Progenitor cell of endocrine pancreas (in vitro differentiated cells): ENCODE data around the gene KCNN4. TPM values are rescaled to one million over a fixed set of nuclear protein-coding genes. Genes with fewer than 3 reads are reported as not detected.

ENCODE experiments used
- DNase-seq: peaks from one replicate; pipeline ENCODE4 v3.0.0; 2021; ENCODE audit warnings: low spot score; ENCODE audit not compliant: unreplicated experiment
- H3K27ac Mint-ChIP-seq: 2 replicates; pipeline ENCODE4 v1.8.0; 2021; ENCODE audit warnings: mild to moderate bottlenecking, moderate library complexity, mixed read lengths
- H3K27me3 Mint-ChIP-seq: 2 replicates; pipeline ENCODE4 v1.8.0; 2021; ENCODE audit warnings: mixed read lengths
- H3K36me3 Mint-ChIP-seq: 2 replicates; pipeline ENCODE4 v1.8.0; 2022; ENCODE audit warnings: mixed read lengths; ENCODE audit not compliant: insufficient read depth
- H3K4me1 Mint-ChIP-seq: 2 replicates; pipeline ENCODE4 v1.8.0; 2021; ENCODE audit warnings: low read depth, mixed read lengths
- H3K4me3 Mint-ChIP-seq: 2 replicates; pipeline ENCODE4 v1.8.0; 2021; ENCODE audit warnings: low read depth, mild to moderate bottlenecking, moderate library complexity, mixed read lengths
- H3K9me3 Mint-ChIP-seq: 2 replicates; pipeline ENCODE4 v1.8.0; 2021; ENCODE audit warnings: low read depth, mixed read lengths
- CTCF ChIP-seq: fragments of 200-600 bp; sonication (generic); IDR thresholded peaks from one replicate; pipeline ENCODE4 v1.5.0; 2021; ENCODE audit warnings: antibody characterized with exemption, mild to moderate bottlenecking; ENCODE audit not compliant: unreplicated experiment
- total RNA-seq: library from RNA; stranded (reverse); gene quantifications from 2 replicates; pipeline ENCODE4 v1.2.1, GENCODE V29; 2021

KCNN4 gene
- total RNA-seq, 1 donor from 2014 or later, result 0.34 TPM

DNA sequence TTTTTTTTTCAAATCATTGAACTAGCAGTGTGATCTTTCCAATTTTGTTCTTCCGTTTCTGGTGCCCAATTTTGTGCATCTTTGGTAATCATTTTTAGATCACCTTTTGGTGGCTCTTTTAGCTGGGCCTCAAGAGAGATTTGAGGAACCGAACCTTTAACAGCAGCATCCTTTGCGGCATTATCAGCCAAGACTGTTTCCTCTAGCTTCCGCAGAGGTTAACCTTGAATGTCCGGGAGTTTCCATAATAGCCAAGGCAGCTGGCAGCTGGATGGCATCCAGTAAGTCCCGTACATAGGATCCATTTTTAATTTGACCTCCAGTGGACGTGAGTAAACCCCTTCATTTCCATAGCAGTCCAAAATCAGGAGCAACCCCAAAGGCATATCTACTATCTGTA, 55.3 kb downstream of the KCNN4 start:
- H3K4me3 Mint-ChIP-seq, result no peak overlapping the region
- no peaks in the 10 kb centered on the region for H3K9me3 Mint-ChIP-seq
- DNase-seq, result no peak
- no peak for TF ChIP-seq CTCF
- no peak overlapping the region for H3K27ac Mint-ChIP-seq
- no peaks in the 10 kb centered on the region for H3K27me3 Mint-ChIP-seq
- H3K36me3 Mint-ChIP-seq, result peaks cover 9% of the 10 kb centered on the region
- no peaks in the 10 kb centered on the region for H3K4me1 Mint-ChIP-seq

DNA sequence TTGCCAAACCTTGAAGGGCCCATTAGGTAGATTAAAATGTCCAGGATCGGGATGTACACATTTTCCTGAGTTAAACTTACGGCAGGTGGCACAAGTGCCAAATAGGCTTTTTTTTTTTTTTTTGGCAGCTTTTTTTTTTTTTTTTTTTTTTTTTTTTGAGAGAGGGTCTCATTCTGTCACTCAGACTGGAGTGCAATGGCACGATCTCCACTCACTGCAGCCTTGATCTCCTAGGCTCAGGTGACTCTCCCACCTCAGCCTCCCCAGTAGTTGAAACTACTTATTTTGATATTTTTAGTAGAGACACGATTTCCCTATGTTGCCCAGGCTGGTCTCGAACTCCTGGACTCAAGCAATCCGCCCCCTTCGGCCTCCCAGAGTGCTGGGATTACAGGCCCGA, 55.9 kb downstream of the KCNN4 start:
- TF ChIP-seq CTCF, result no peak
- Mint-ChIP-seq H3K4me1 (no peaks in the 10 kb centered on the region), H3K27ac (no peak overlapping the region), H3K27me3 (no peaks in the 10 kb centered on the region), H3K36me3 (peaks cover 6% of the 10 kb centered on the region), H3K9me3 (no peaks in the 10 kb centered on the region), H3K4me3 (no peak overlapping the region)
- DNase-seq, result no peak

DNA sequence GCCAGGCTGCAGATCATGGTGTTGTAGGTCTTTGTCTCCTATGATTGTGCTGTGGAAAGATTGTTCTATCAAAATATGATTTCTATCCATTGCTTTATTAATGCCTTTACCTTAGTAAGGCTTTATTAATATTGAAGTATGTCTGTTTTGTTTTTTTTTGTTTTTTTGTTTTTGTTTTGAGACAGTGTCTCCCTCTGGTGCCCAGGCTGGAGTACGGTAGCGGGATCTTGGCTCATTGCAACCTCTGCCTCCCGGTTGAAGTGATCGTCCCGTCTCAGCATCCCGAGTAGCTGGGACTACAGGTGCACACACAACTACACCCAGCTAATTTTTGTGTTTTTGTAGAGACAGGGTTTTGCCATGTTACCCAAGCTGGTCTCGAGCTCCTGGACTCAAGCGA, 57.2 kb downstream of the KCNN4 start:
- Mint-ChIP-seq H3K36me3 (peaks cover 5% of the 10 kb centered on the region), H3K4me1 (no peaks in the 10 kb centered on the region), H3K27me3 (no peaks in the 10 kb centered on the region), H3K9me3 (no peaks in the 10 kb centered on the region), H3K4me3 (no peak overlapping the region), H3K27ac (no peak overlapping the region)
- no peak for DNase-seq
- TF ChIP-seq CTCF, result no peak

- H3K9me3 Mint-ChIP-seq, result no peaks in the 10 kb centered on the region
- no peaks in the 10 kb centered on the region for H3K27me3 Mint-ChIP-seq
- no peak overlapping the region for H3K4me3 Mint-ChIP-seq
- no peak overlapping the region for H3K27ac Mint-ChIP-seq
- no peak for TF ChIP-seq CTCF
- no peaks in the 10 kb centered on the region for H3K36me3 Mint-ChIP-seq
- no peaks in the 10 kb centered on the region for H3K4me1 Mint-ChIP-seq
- DNase-seq, result no peak
Measured at GRCh38 chr19:43721469-43722048, 59.2 kb downstream of the KCNN4 start.

DNA sequence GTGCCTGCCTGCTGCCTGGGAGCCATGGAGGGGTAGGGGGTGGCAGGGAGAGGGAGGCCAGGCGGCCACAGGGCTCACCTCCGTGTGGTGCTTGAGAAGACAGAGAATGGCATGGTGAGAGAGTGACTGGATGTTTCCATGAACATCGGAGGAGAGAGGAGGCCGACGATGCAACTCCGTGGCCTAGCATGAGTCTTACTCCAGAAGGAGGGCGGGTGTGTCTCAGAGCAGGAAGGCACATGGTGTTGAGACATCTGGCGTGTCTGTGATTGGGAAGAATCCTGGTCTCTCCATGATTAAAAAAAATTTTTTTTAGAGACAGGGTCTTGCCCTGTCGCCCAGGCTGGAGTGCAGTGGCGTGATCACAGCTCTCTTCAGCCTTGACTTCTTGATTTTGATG, 59.8 kb downstream of the KCNN4 start:
- Mint-ChIP-seq H3K4me1 (no peaks in the 10 kb centered on the region), H3K36me3 (no peaks in the 10 kb centered on the region), H3K27ac (no peak overlapping the region), H3K27me3 (no peaks in the 10 kb centered on the region), H3K9me3 (no peaks in the 10 kb centered on the region), H3K4me3 (no peak overlapping the region)
- TF ChIP-seq CTCF, result no peak
- no peak for DNase-seq
